NT2/D1 (cell line): Measurements from ENCODE around the gene KCNJ4.
A peak's percentile ranks its signal among the peaks of the same experiment; 100 is the strongest.
"Not testable (repeated sequence)": the region's sequence is repeated elsewhere in the genome, so short reads cannot be mapped to it uniquely, and the experiment has no call there.

Source experiments
- DNase-seq: peaks from one replicate; pipeline ENCODE4 v3.0.0-alpha.2; 2011; ENCODE audit warnings: low read depth, low spot score
- H3K27me3 ChIP-seq: 2 replicates; pipeline ENCODE4 v1.6.0; 2011; ENCODE audit warnings: mild to moderate bottlenecking; ENCODE audit not compliant: insufficient read length, insufficient read depth
- H3K36me3 ChIP-seq: 2 replicates; pipeline ENCODE4 v1.6.1; 2011; ENCODE audit warnings: mild to moderate bottlenecking, low read length, mixed read lengths; ENCODE audit not compliant: insufficient read depth, insufficient read length
- H3K4me1 ChIP-seq: 2 replicates; pipeline ENCODE4 v1.5.1; 2011; ENCODE audit not compliant: insufficient read depth, insufficient read length
- H3K4me3 ChIP-seq: 2 replicates; pipeline ENCODE4 v1.5.1; 2011; ENCODE audit warnings: low read depth; ENCODE audit not compliant: insufficient read length
- H3K9ac ChIP-seq: 2 replicates; pipeline ENCODE4 v1.6.0; 2011; ENCODE audit warnings: low read depth; ENCODE audit not compliant: insufficient read length
- H3K9me3 ChIP-seq: 2 replicates; pipeline ENCODE4 v1.5.1; 2011; ENCODE audit warnings: mild to moderate bottlenecking, low read length; ENCODE audit not compliant: insufficient read depth
- SUZ12 ChIP-seq: IDR thresholded peaks from 2 replicates; pipeline ENCODE4 v1.6.1; 2011; ENCODE audit not compliant: insufficient read length, insufficient read depth; ENCODE audit errors: extremely low read depth
- YY1 ChIP-seq: IDR thresholded peaks from 2 replicates; pipeline ENCODE4 v1.6.1; 2011; ENCODE audit not compliant: insufficient read length, insufficient read depth
- ZNF274 ChIP-seq: IDR thresholded peaks from 2 replicates; pipeline ENCODE4 v1.6.1; 2011; ENCODE audit warnings: mild to moderate bottlenecking, low read depth, low read length

KCNJ4 gene

DNA sequence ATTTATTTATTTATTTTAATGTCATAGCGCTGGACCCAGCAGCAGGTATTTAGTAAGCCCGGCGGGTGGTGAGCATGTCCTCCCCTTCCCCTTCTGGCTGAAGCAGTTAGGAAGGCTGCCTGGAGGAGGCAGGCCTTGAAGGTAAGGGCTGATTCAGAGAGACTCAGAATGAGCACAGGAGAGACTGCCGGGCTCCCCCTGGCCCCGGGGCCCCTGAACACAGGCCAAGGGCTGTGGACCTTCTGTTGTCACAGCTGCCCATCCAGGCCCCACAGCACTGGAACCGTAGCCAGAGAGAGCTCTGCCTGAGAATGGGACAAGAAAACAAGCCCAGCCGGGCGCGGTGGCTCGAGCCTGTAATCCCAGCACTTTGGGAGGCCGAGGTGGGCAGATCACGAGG lies 52.8 kb downstream of the KCNJ4 start:
- H3K9me3 ChIP-seq, result no peaks in the 10 kb centered on the region
- H3K9ac ChIP-seq, result no peak overlapping the region
- no peaks in the 10 kb centered on the region for H3K27me3 ChIP-seq
- H3K36me3 ChIP-seq, result no peaks in the 10 kb centered on the region
- H3K4me1 ChIP-seq, result peaks cover 9% of the 10 kb centered on the region
- H3K4me3 ChIP-seq, result no peak overlapping the region
- no peak for DNase-seq
- TF ChIP-seq ZNF274 (no peak), SUZ12 (no peak), YY1 (no peak)

DNA sequence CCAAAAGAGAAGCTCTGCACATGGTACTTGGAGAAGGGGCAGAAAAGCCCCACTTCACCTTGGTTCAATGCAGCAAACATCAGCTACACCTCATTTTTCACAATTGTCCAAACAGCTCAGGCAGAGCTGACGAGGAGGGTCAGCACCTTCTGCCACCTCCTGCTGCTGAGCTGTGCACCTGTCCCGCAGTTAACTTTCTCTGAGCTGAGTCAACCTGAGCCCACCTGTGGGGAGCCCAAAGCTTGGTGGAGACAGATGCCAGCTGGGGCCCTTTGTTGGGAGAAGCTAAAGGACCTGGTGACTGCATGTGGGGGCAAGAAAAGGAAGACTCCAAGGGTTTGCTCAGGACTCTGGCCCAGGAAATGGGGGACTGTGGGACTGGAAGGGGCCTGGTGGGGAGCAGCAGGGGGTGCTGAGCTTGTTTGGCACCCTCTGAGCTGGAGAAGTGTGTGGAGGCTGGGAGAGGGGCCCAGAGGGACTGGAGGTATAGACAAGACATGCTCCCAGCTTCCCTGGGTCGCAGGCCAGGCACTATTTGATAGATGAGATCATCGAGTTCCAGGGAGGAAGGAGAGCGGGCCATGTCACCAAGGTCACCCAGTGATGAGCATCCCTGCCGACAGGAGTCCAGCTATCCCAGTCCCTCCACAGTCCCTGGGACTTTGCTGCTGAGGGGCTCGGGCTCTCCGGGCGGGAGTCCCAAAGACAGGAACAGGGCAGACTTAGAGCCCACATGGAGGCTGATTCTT lies 53.5 kb downstream of the KCNJ4 start:
- no peaks in the 10 kb centered on the region for H3K36me3 ChIP-seq
- TF ChIP-seq YY1, result no peak
- no peak for TF ChIP-seq SUZ12
- no peak for TF ChIP-seq ZNF274
- no peaks in the 10 kb centered on the region for H3K27me3 ChIP-seq
- H3K4me1 ChIP-seq, result peaks cover 9% of the 10 kb centered on the region
- no peaks in the 10 kb centered on the region for H3K9me3 ChIP-seq
- no peak overlapping the region for H3K9ac ChIP-seq
- no peak for DNase-seq
- no peak overlapping the region for H3K4me3 ChIP-seq

DNA sequence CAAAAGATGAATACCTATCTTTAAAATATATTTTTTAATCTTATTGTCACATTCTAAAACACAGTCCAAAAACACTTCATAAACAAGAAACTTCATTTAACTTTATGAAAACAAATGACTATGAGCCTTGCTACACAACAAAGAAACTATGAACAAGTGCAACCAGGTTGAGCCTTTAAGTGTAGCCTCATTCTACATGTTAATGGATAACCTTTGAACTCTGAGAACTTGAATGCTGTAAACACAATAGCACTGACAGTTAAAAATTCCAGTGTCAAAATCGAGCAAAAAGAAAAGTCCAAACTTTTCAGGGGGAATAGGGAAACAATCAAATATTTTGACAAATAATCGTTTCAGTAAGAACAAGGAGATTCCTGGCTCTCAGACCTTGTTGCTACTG lies 54.7 kb downstream of the KCNJ4 start:
- H3K9ac ChIP-seq, H3K36me3 ChIP-seq, H3K4me1 ChIP-seq, H3K4me3 ChIP-seq, H3K27me3 ChIP-seq, DNase-seq, H3K9me3 ChIP-seq: not testable (repeated sequence)

DNA sequence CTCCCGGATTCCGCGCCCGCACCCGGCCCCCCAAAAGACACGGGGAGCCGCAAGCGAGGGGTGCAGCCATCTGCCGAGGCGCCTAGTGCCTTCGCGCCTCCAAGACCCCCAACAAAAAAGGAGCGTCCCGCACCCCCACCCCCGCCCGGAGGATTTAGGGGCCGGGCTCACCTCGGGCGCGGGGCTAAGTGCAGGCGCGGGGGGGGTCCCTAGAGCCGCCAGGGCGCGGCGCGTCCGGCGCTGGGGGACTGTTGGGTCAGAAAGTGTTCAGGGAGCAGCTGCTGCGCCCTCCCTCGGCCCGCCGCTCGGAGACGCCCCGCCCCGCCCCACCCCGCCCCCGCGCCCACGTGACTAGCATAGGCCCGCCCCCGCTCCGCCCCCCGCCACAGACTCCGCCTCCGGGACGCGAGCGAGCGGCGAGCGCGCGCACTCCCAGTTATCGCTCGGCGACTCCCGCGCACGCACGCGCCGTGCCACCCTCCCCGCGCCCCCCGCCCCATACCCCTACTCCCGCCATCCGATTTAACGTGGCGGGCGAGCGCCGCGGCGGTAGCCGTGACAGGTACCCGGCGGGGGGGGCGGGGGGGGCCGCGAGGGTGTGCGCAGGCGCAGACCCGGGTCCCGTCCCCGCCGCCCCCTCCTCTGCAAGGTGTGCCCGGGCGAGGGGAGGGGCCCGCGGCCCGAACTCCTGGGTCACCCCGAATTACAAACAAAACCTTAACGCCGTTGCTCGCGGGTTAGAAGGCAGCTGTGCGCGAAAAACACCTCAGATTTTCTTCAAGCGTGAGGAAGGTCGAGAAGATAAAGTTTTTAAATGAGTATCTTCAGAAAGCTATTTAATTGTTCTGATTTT lies 56.2 kb downstream of the KCNJ4 start:
- TF ChIP-seq YY1 (no peak), ZNF274 (no peak), SUZ12 (no peak)
- Histone ChIP-seq H3K36me3 (no peaks in the 10 kb centered on the region), H3K4me1 (peaks cover 8% of the 10 kb centered on the region), H3K27me3 (no peaks in the 10 kb centered on the region), H3K9ac (peak overlapping the region; percentile 64), H3K9me3 (no peaks in the 10 kb centered on the region), H3K4me3 (peak overlapping the region; percentile 40)
- DNase-seq, result peak; percentile 50

DNA sequence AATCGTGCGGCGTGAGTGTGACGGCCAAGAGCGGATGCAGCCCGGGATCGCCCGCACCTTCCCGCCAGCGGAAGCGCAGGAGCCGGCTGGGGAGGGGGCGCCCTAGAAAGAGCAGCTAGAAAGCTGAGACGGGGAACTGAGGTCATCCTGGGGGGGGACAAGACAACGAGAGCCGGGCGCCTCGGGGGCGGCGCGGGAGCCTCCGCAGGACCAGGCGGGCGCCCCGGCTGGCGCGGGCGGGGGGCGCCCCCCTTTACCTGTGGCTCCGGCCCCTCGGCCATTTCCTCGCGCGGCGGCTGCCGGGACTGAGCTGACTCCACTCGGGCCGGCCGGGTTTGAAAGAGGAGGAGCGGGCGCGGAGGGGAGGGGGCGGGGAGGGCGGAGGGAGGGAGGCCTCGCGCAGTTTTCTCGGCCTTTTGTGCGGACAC lies 56.8 kb downstream of the KCNJ4 start:
- DNase-seq, H3K36me3 ChIP-seq, H3K27me3 ChIP-seq, H3K9me3 ChIP-seq, H3K4me1 ChIP-seq: not testable (repeated sequence)
- peak overlapping the region; percentile 40 for H3K4me3 ChIP-seq
- peak overlapping the region; percentile 64 for H3K9ac ChIP-seq

DNA sequence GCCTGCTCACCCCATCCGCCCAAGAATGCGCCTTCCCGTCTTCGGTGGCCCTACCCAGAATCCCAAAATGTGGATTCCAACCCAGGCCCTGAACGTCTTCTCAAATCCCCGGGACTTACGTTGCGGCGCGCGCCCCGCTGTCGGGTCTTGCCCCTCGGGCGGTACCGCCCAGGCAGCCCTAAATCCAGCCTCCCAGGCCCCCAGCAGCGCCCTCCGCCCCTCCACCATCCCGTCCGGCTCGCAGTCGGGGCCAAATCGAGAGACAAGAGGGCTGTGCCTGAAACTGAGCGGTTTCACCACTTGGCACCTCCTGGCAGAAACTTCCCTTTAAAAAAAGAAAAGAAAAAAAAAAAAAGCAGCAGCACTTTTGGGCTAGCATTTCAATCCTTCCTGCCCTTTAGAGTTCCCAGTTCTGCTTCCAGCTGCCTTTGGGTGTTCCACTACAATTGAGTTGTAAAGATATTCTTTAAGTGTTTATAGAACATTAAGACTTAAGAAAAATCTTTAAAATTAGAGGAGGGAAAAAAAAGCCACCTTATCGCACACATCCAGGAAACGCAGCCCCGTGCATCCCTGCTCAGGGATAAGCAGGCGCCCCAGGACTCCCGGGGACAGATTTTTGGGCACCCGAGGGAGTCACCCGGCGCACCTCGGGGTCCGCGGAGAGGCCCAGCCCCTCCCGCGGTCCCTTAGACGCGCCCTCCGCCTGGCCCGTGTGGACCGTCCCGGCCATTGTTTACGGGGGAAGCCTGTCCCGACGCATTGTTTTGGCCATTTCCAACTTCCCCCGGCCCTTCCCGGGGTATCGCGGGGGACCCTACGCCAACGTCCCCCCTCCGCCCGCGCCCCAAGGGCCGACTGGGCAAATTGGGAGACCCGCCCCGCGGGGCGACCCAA lies 57.6 kb downstream of the KCNJ4 start:
- no peaks in the 10 kb centered on the region for H3K27me3 ChIP-seq
- peak; percentile 44 for DNase-seq

DNA sequence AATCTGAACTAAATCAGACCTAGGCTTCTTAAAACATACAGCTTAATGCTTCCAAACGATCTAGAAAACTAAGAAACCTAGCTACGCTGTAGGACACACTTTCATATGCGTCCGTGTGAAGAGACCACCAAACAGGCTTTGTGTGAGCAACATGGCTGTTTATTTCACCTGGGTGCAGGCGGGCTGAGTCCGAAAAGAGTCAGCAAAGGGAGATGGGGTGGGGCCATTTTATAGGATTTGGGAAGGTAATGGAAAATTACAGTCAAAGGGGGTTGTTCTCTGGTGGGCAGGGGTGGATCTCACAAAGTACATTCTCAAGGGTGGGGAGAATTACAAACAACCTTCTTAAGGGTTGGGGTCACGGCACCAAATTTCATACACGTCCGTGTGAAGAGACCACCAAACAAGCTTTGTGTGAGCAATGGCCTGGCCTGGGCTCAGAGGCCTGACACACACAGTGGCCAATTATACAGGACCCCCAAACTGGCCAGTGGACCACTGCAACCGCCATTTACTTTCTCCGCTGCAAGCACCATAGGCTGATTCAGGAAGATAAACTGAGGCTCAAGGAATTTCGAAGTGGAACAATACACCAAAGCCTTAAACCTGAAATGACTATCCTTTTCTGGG lies 58.4 kb downstream of the KCNJ4 start:
- H3K9me3 ChIP-seq, H3K27me3 ChIP-seq, H3K4me1 ChIP-seq, DNase-seq, H3K36me3 ChIP-seq: not testable (repeated sequence)
- Histone ChIP-seq H3K9ac (peak overlapping the region; percentile 44), H3K4me3 (peak overlapping the region; percentile 63)

More for the DNA sequence above, 57.6 kb downstream of the KCNJ4 start:
- Histone ChIP-seq H3K36me3 (no peaks in the 10 kb centered on the region), H3K4me3 (peak overlapping the region; percentile 63), H3K4me1 (peaks cover 4% of the 10 kb centered on the region), H3K9ac (peak overlapping the region; percentile 86), H3K9me3 (no peaks in the 10 kb centered on the region)
- TF ChIP-seq YY1 (no peak), SUZ12 (no peak), ZNF274 (no peak)

DNA sequence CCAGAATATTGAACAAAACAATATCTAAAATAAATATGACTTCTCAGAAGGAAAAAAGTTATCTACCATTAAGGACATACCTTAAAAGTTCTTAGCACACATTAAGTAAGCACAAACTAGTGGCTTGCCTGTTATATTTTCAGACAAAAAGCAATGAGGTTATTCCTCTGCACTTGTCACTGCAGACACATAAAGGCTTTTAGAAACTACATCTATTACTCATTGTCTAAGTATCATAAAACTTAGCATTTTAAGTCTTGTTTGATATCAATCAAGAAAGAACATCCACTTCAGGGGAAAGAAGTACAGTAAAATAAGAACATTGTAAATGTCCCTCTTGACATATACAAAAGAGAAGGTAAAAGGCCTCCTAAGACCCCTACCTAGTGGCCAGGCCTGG lies 59.1 kb downstream of the KCNJ4 start:
- not testable (repeated sequence) for H3K27me3 ChIP-seq, H3K4me1 ChIP-seq, H3K9me3 ChIP-seq, H3K36me3 ChIP-seq, H3K4me3 ChIP-seq, DNase-seq, H3K9ac ChIP-seq

DNA sequence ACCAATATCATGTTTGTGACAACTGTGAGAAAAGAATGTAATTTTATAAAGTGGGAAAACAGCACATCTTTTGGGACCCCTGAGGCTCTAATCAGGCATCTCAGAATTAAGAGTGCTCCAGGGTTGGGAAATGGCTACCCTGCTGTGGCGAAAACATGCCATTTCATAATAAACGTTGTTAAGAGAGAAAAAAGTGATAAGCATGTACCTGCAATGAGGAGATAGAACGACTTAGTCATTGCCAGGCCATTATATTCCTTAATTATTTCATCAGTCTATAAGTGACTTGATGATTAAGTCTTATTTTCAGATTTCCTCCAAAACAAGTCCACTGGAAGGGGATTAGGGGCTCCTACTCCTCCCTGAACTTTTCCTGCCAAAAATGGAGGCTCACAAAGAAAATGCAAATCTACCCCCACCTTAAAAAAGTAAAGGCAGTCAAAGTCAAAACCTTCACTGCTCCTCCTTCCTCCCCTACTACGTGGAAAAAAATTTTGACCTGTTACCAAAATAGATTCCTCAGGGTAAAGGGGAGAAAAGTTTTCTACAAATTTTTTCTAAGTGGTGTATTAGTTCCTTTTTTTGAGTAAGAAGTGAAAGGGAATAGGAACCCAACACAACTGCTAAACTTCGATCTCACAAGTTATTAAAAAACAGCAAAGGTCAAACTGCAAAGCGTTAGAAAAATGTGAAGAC lies 59.9 kb downstream of the KCNJ4 start:
- not testable (repeated sequence) for H3K36me3 ChIP-seq, H3K9ac ChIP-seq, H3K27me3 ChIP-seq, H3K4me3 ChIP-seq, DNase-seq, H3K9me3 ChIP-seq, H3K4me1 ChIP-seq
